ENCODE data around the gene PSMD2. TPM values are rescaled to one million over a fixed set of nuclear protein-coding genes. Genes with fewer than 3 reads are reported as not detected.

The PSMD2 gene
- total and polyA plus RNA-seq, 2 of the 8 experiments (the other 6 are each of a cell fraction or from before 2014, with no cell fraction given) = 350 to 363 TPM

- no peak overlapping the region for H3K56ac ChIP-seq (replicated peaks; ENCODE audit: insufficient read length, low read depth, low read length)
- ChIA-PET CTCF (ENCODE audit: partially characterized antibody) (interaction anchor here (0.6 to 6.8 kb wide), 22 partner anchors 7 to 326 kb away, joined by 3 to 49 read pairs (median 4); partner anchors contain the start of genes CLCN2, FAM131A and POLR2H), POLR2A (ENCODE audit: partially characterized antibody) (interaction anchor here (1.0 to 3.6 kb wide), 9 partner anchors 7 to 37 kb away, joined by 3 to 23 read pairs (median 7); partner anchors contain the start of genes CLCN2, FAM131A and POLR2H)
- no peak overlapping the region for H2BK120ac ChIP-seq (replicated peaks; ENCODE audit: low read depth, low read length)
- no peaks in the 10 kb centered on the region for H3K79me2 ChIP-seq (ENCODE audit: control insufficient read depth in 1 of 2, insufficient read depth in 2 of 2, low read length in 2 of 2)
- peaks cover 7 to 39% (median 22%) of the 10 kb centered on the region in 4 experiments; a peak in 7 of 8 replicates for H3K36me3 ChIP-seq (ENCODE audit: control insufficient read depth in 2 of 4, insufficient read depth in 4 of 4, low read length in 3 of 4)
- TF ChIP-seq BCL11A (IDR thresholded peaks at IDR 0.05; ENCODE audit: low read depth in 2 of 2, low read length in 2 of 2) = no peak
- H4K20me1 ChIP-seq (replicated peaks in 1 of 2; ENCODE audit: control insufficient read depth in 1 of 2, insufficient read depth in 2 of 2, low read length in 2 of 2) = peaks cover 0 to 7% of the 10 kb centered on the region in 2 experiments
- FAIRE-seq = no peak
- no peak overlapping the region for H3K27ac ChIP-seq (ENCODE audit: low read depth, low read length)
- H3K9me3 ChIP-seq (ENCODE audit: insufficient read depth in 2 of 2, low read depth in 1 of 2, low read length in 1 of 2) = no peaks in the 10 kb centered on the region
- DNase-seq (ENCODE audit: low read depth in 1 of 2, low spot score in 2 of 2) = no peak
- H2BK15ac ChIP-seq (ENCODE audit: low read length) = no peak overlapping the region
- H4K91ac ChIP-seq (replicated peaks; ENCODE audit: insufficient read length, low read length) = no peak overlapping the region
- no peak overlapping the region for H3K4me3 ChIP-seq (ENCODE audit: extremely low read depth in 1 of 4, insufficient read depth in 2 of 4, low read depth in 3 of 4, low read length in 4 of 4)
- no peak overlapping the region for H4K8ac ChIP-seq (ENCODE audit: extremely low read depth, insufficient read depth, low read length)
- no peak overlapping the region for H4K5ac ChIP-seq (ENCODE audit: insufficient read length, low read depth, low read length)
- no peaks in the 10 kb centered on the region for H3K79me1 ChIP-seq (ENCODE audit: low read depth, low read length)
- no peaks in the 10 kb centered on the region for H3K27me3 ChIP-seq (replicated peaks in 1 of 4; ENCODE audit: control insufficient read depth in 3 of 4, extremely low read depth in 1 of 4, insufficient read depth in 3 of 4, low read length in 3 of 4)
- no peak overlapping the region for H3K14ac ChIP-seq (ENCODE audit: insufficient read length)
- H3K18ac ChIP-seq (ENCODE audit: extremely low read depth, low read length) = no peak overlapping the region
- H3K4me1 ChIP-seq (replicated peaks in 1 of 4; ENCODE audit: control insufficient read depth in 3 of 4, insufficient read depth in 4 of 4, low read length in 3 of 4) = peaks cover 0 to 6% (median 3%) of the 10 kb centered on the region in 4 experiments; a peak in 2 of 7 replicates
- WGBS, 2 experiments (ENCODE audit: extremely low coverage in 1 of 2, insufficient coverage in 1 of 2, insufficient read length in 1 of 2, insufficient replicate concordance in 2 of 2, low coverage in 1 of 2, low lambda C conversion rate in 2 of 2, missing lambda C conversion rate in 1 of 2) = 90% methylated on average over 10 of the region's 11 CpGs; no CpG with 5 or more reads in 1 of the 2 experiments
- no peak overlapping the region for H3K9ac ChIP-seq (replicated peaks in 1 of 4; ENCODE audit: extremely low read depth in 1 of 4, low read depth in 3 of 4, low read length in 3 of 4)
- H2AFZ ChIP-seq (ENCODE audit: low read length) = no peak overlapping the region
- H3K4ac ChIP-seq (replicated peaks; ENCODE audit: insufficient read length, low read depth, low read length) = no peak overlapping the region
- H2AK5ac ChIP-seq (ENCODE audit: low read depth, low read length) = no peak overlapping the region
- no peak overlapping the region for H2BK20ac ChIP-seq (ENCODE audit: low read length)
- H3K4me2 ChIP-seq (ENCODE audit: insufficient read depth in 1 of 2, low read depth in 2 of 2, low read length in 2 of 2) = no peak overlapping the region
- no peak overlapping the region for H3K23ac ChIP-seq (ENCODE audit: insufficient read length)
- no peaks in the 10 kb centered on the region for H3K23me2 ChIP-seq (ENCODE audit: low read depth, low read length)
- no peak overlapping the region for H2BK12ac ChIP-seq (ENCODE audit: low read depth, low read length)
- H2BK5ac ChIP-seq (ENCODE audit: low read depth, low read length) = no peak overlapping the region
Observed at GRCh38 chr3:184352897-184353545, 54.0 kb downstream of the PSMD2 start.

All from H1 (cell line).